ENCODE data around the gene LSG1. TPM values are rescaled to one million over a fixed set of nuclear protein-coding genes. Genes with fewer than 3 reads are reported as not detected.

LSG1 gene
- total RNA-seq, 4 donors from 2014 or later = 19.9 to 35.0 (median 32.6) TPM

GRCh38 chr3:194686816-194687637 is 15.0 kb upstream of the LSG1 start:
- Histone ChIP-seq H3K4me3 (peak overlapping the region; percentile 73 to 82 (median 82)), H3K36me3 (no peaks in the 10 kb centered on the region), H3K27ac (replicated peaks in 1 of 4) (peak overlapping the region; percentile 83 to 88 (median 84)), H3K27me3 (no peaks in the 10 kb centered on the region), H3K4me1 (peaks cover 37 to 76% (median 62%) of the 10 kb centered on the region in 4 donors), H3K9me3 (no peaks in the 10 kb centered on the region)
- intact Hi-C loops (cut with DNase I) = loop anchor here (5.0 to 10.0 kb wide), 3 partner anchors 85 to 838 kb away; no protein-coding TSS in a partner anchor
- TF ChIP-seq POLR2AphosphoS5 (IDR thresholded peaks at IDR 0.05) = no peak
- no peak for DNase-seq (ENCODE audit: extremely low spot score)
- WGBS = 2% methylated on average over 13 of the region's 86 CpGs

- Histone ChIP-seq H3K9me3 (no peaks in the 10 kb centered on the region), H3K27me3 (no peaks in the 10 kb centered on the region), H3K4me1 (peaks cover 37 to 70% (median 57%) of the 10 kb centered on the region in 4 donors), H3K36me3 (no peaks in the 10 kb centered on the region), H3K4me3 (peak overlapping the region; percentile 73 to 82 (median 82)), H3K27ac (replicated peaks in 1 of 4) (peak overlapping the region; percentile 83 to 88 (median 84))
- TF ChIP-seq POLR2AphosphoS5 (IDR thresholded peaks at IDR 0.05) = no peak
- WGBS = 0% methylated on average over 29 of the region's 29 CpGs
- no peak for DNase-seq (ENCODE audit: extremely low spot score)
- intact Hi-C loops (cut with DNase I) = loop anchor here (5.0 to 10.0 kb wide), 3 partner anchors 86 to 838 kb away; no protein-coding TSS in a partner anchor
These were observed 14.4 kb upstream of the LSG1 start for GRCh38 chr3:194686414-194686815.

GRCh38 chr3:194685718-194686413 is 13.9 kb upstream of the LSG1 start, which contains the start of gene FAM43A:
TSS of gene FAM43A (plus strand) at chr3:194685883. CDS start at chr3:194686827, 944 bp downstream.
- TF ChIP-seq EP300 (IDR thresholded peaks at IDR 0.05) = no peak
- peak; percentile 100 for TF ChIP-seq POLR2AphosphoS5 (IDR thresholded peaks at IDR 0.05)
- TF ChIP-seq POLR2A (IDR thresholded peaks at IDR 0.05; ENCODE audit: low read depth) = peak; percentile 85
- peak; percentile 16 to 32 (median 20) for TF ChIP-seq CTCF (IDR thresholded peaks at IDR 0.05)
- Histone ChIP-seq H3K9me3 (no peaks in the 10 kb centered on the region), H3K27ac (replicated peaks in 1 of 4) (peak within 1 kb of the TSS; percentile 83 to 88 (median 84)), H3K36me3 (no peaks in the 10 kb centered on the region), H3K27me3 (no peaks in the 10 kb centered on the region), H3K4me3 (peak within 1 kb of the TSS; percentile 73 to 82 (median 82)), H3K4me1 (peaks cover 37 to 64% (median 54%) of the 10 kb centered on the region in 4 donors)
- 0% methylated on average over 25 of the region's 70 CpGs for WGBS
- intact Hi-C loops (cut with DNase I) = loop anchor here (2.0 to 10.0 kb wide), 4 partner anchors 86 to 839 kb away; no protein-coding TSS in a partner anchor
- DNase-seq (ENCODE audit: extremely low spot score) = peak; percentile 99

- no peak for TF ChIP-seq CTCF (IDR thresholded peaks at IDR 0.05)
- TF ChIP-seq POLR2A (IDR thresholded peaks at IDR 0.05; ENCODE audit: low read depth) = no peak
- TF ChIP-seq EP300 (IDR thresholded peaks at IDR 0.05) = no peak
- no peak for TF ChIP-seq POLR2AphosphoS5 (IDR thresholded peaks at IDR 0.05)
- Histone ChIP-seq H3K36me3 (no peaks in the 10 kb centered on the region), H3K4me1 (peaks cover 35 to 57% (median 51%) of the 10 kb centered on the region in 4 donors), H3K27ac (replicated peaks in 1 of 4) (peak overlapping the region; percentile 83 to 88 (median 84)), H3K27me3 (no peaks in the 10 kb centered on the region), H3K4me3 (peak overlapping the region; percentile 73 to 82 (median 82)), H3K9me3 (no peaks in the 10 kb centered on the region)
- intact Hi-C loops (cut with DNase I) = loop anchor here (2.0 to 10.0 kb wide), 4 partner anchors 87 to 840 kb away; no protein-coding TSS in a partner anchor
- no peak for DNase-seq (ENCODE audit: extremely low spot score)
- 58% methylated on average over 13 of the region's 13 CpGs for WGBS
These were observed 13.2 kb upstream of the LSG1 start for GRCh38 chr3:194685065-194685717.

GRCh38 chr3:194683380-194683779 is 11.4 kb upstream of the LSG1 start:
- DNase-seq (ENCODE audit: extremely low spot score) = no peak
- WGBS = 88% methylated on average over 2 of the region's 2 CpGs
- no peaks in the 10 kb centered on the region for H3K9me3 ChIP-seq
- no peaks in the 10 kb centered on the region for H3K27me3 ChIP-seq
- peak overlapping the region in 2 of 4 donors; percentile 11 to 24 for H3K27ac ChIP-seq (replicated peaks in 1 of 4)
- H3K4me3 ChIP-seq = no peak overlapping the region
- no peak for TF ChIP-seq POLR2AphosphoS5 (IDR thresholded peaks at IDR 0.05)
- TF ChIP-seq EP300 (IDR thresholded peaks at IDR 0.05) = no peak
- TF ChIP-seq CTCF (IDR thresholded peaks at IDR 0.05) = no peak
- no peak for TF ChIP-seq POLR2A (IDR thresholded peaks at IDR 0.05; ENCODE audit: low read depth)
- intact Hi-C loops (cut with DNase I) = loop anchor here (2.0 to 10.0 kb wide), 2 partner anchors 423 to 841 kb away; no protein-coding TSS in a partner anchor
- no peaks in the 10 kb centered on the region for H3K36me3 ChIP-seq
- H3K4me1 ChIP-seq = peaks cover 22 to 43% (median 38%) of the 10 kb centered on the region in 4 donors
